Measurements from ENCODE around the gene RAB10. TPM values are rescaled to one million over a fixed set of nuclear protein-coding genes. Genes with fewer than 3 reads are reported as not detected.

Gene RAB10
- total and polyA plus RNA-seq, 2 of the 4 experiments (the other 2 are of a cell fraction) = 30.1 to 77.1 TPM

DNA sequence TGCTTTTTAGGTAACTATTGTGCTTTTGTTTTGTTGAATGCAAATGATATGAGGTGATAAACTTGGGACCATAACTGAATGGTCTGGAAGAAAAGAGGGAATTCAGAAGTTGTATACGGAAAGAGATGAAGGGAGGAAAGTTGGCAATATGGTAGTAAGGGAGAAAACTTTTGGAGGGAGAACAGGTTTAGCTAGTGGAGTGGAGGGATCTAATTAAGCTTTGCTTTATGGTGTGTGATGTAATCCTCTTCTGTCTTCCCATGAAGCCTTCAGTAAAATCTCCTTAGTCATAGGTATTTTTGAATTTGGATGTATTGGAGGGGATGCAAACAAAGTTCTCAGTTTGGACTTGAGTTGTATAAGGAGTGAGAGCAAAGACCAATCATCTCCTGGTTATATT is 20.2 kb upstream of the RAB10 start:
- peaks cover 5% of the 10 kb centered on the region for H4K20me1 ChIP-seq (ENCODE audit: insufficient read depth, low read length)
- ATAC-seq (ENCODE audit: low read depth) = no peak
- H2BK120ac ChIP-seq (ENCODE audit: low read depth, low read length) = no peak overlapping the region
- H3K36me3 ChIP-seq (ENCODE audit: control insufficient read depth, insufficient read depth, low read length) = no peaks in the 10 kb centered on the region
- DNase-seq = no peak
- H3K9ac ChIP-seq (ENCODE audit: low read depth, low read length) = no peak overlapping the region
- no peak for TF ChIP-seq RCOR1 (IDR thresholded peaks at IDR 0.05; ENCODE audit: insufficient replicate concordance, low read length)
- TF ChIP-seq, protein P1, sequence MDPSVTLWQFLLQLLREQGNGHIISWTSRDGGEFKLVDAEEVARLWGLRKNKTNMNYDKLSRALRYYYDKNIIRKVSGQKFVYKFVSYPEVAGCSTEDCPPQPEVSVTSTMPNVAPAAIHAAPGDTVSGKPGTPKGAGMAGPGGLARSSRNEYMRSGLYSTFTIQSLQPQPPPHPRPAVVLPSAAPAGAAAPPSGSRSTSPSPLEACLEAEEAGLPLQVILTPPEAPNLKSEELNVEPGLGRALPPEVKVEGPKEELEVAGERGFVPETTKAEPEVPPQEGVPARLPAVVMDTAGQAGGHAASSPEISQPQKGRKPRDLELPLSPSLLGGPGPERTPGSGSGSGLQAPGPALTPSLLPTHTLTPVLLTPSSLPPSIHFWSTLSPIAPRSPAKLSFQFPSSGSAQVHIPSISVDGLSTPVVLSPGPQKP (IDR thresholded peaks at IDR 0.05; ENCODE audit: borderline replicate concordance, low read depth, low read length) = no peak
- no TSS peak for BruUV-seq (replicated peaks)
- H2AK5ac ChIP-seq (ENCODE audit: low read depth, low read length) = no peak overlapping the region
- no peak overlapping the region for H3K4ac ChIP-seq (ENCODE audit: low read depth, low read length)
- H3K79me1 ChIP-seq (ENCODE audit: low read depth in 1 of 2, low read length in 2 of 2) = no peaks in the 10 kb centered on the region; a peak in 1 of 4 replicates
- H4K8ac ChIP-seq (ENCODE audit: low read depth in 2 of 2, low read length in 2 of 2) = no peak overlapping the region
- peaks cover 20% of the 10 kb centered on the region for H3K4me1 ChIP-seq (ENCODE audit: control insufficient read depth, insufficient read depth, low read length)
- no peak overlapping the region for H3K4me2 ChIP-seq (ENCODE audit: low read depth, low read length)
- H2AFZ ChIP-seq (replicated peaks; ENCODE audit: low read length, poor library complexity) = no peak overlapping the region
- 86 to 100% methylated on average over 1 of the region's 1 CpG for WGBS, 2 experiments (ENCODE audit: extremely low coverage in 2 of 2, insufficient read length in 1 of 2)
- POLR2A ChIA-PET (ENCODE audit: unreplicated experiment) = no interaction called here
- dilution Hi-C loops (cut with HindIII; ENCODE audit: low sequenced_read_pairs, unreplicated experiment) = no loop called here
- peaks cover 21% of the 10 kb centered on the region for H3K9me1 ChIP-seq (ENCODE audit: insufficient read depth, low read length)
- no peak overlapping the region for H4K91ac ChIP-seq (ENCODE audit: insufficient read depth, low read depth, low read length)
- H2BK5ac ChIP-seq (ENCODE audit: low read depth, low read length, poor library complexity, severe bottlenecking) = no peak overlapping the region
- H4K5ac ChIP-seq (ENCODE audit: low read depth, low read length) = no peak overlapping the region
- intact Hi-C loops (cut with micrococcal nuclease) = no loop called here
- H3K18ac ChIP-seq (ENCODE audit: low read depth, low read length) = no peak overlapping the region
- H2AK9ac ChIP-seq (replicated peaks; ENCODE audit: low read depth, low read length, poor library complexity) = no peak overlapping the region
- no peaks in the 10 kb centered on the region for H3K27me3 ChIP-seq (ENCODE audit: control insufficient read depth, insufficient read depth, low read length)
- H3K23ac ChIP-seq (ENCODE audit: low read depth, low read length) = no peak overlapping the region
- H3K27ac ChIP-seq (ENCODE audit: insufficient read depth, low read length) = no peak overlapping the region
- in situ Hi-C loops (cut with MboI; ENCODE audit: low sequenced_read_pairs) = no loop called here
- no peak overlapping the region for H2BK20ac ChIP-seq (ENCODE audit: low read depth, low read length)
- H3K14ac ChIP-seq (replicated peaks; ENCODE audit: low read depth, low read length) = no peak overlapping the region
- no peak overlapping the region for H3K56ac ChIP-seq (ENCODE audit: extremely low read depth, insufficient read depth, low read length)
- CTCF ChIA-PET = interaction anchor here (1.4 kb wide), 1 partner anchor 11 kb away, joined by 4 read pairs; no protein-coding TSS in a partner anchor
- H3K4me3 ChIP-seq (ENCODE audit: insufficient read depth, low read depth, low read length) = no peak overlapping the region
- no peaks in the 10 kb centered on the region for H3K9me3 ChIP-seq (ENCODE audit: control insufficient read depth, insufficient read depth, low read length)
- H2BK15ac ChIP-seq (ENCODE audit: low read depth, low read length) = no peak overlapping the region
